PC-9 (cell line): ENCODE data around the gene AUTS2.

Source experiments
- CTCF ChIP-seq: fragments of 200-600 bp; sonication (generic); conservative IDR thresholded peaks from 2 replicates; pipeline ENCODE4 v1.6.1; 2017; ENCODE audit warnings: mixed run types, antibody characterized with exemption, mild to moderate bottlenecking, moderate library complexity
- EZH2 ChIP-seq: fragments of 200-600 bp; sonication (generic); IDR thresholded peaks from 2 replicates; pipeline ENCODE4 v1.8.0; 2017; ENCODE audit warnings: antibody characterized with exemption, low read depth

- TF ChIP-seq CTCF (no peak), EZH2 (no peak)
Observed at GRCh38 chr7:70670288-70670687, 1072.0 kb downstream of the AUTS2 start.
